HG02981 (cell line): ENCODE measurements around the gene PABPC1L2A.
"Not testable (repeated sequence)": the region's sequence is repeated elsewhere in the genome, so short reads cannot be mapped to it uniquely, and the experiment has no call there.

ENCODE experiments used
- ATAC-seq: cut with Tn5 transposase; IDR thresholded peaks from one replicate; pipeline ENCODE4 v1.9.1; 2021; ENCODE audit warnings: mild to moderate bottlenecking, moderate library complexity; ENCODE audit not compliant: unreplicated experiment

The PABPC1L2A gene

GRCh38 chrX:73079024-73079562 is at the start of gene PABPC1L2A:
Gene PABPC1L2A (minus strand): TSS chrX:73079512. CDS start chrX:73079386, 126 bp downstream.
- ATAC-seq, result not testable (repeated sequence)

GRCh38 chrX:73127700-73128241 is 48.5 kb upstream of the PABPC1L2A start:
- no peak for ATAC-seq

GRCh38 chrX:73126240-73126639 is 46.9 kb upstream of the PABPC1L2A start:
- no peak for ATAC-seq

- not testable (repeated sequence) for ATAC-seq
These were observed 20.2 kb upstream of the PABPC1L2A start for GRCh38 chrX:73099505-73099904.

- ATAC-seq, result not testable (repeated sequence)
These were observed 7.5 kb upstream of the PABPC1L2A start for GRCh38 chrX:73086766-73087165.

GRCh38 chrX:73079884-73080283 is 572 bp upstream of the PABPC1L2A start:
- ATAC-seq, result not testable (repeated sequence)

- ATAC-seq, result not testable (repeated sequence)
These were observed 715 bp downstream of the PABPC1L2A start for GRCh38 chrX:73078597-73078996.

- ATAC-seq, result no peak
These were observed 2.5 kb downstream of the PABPC1L2A start for GRCh38 chrX:73076838-73077237.

GRCh38 chrX:73069365-73070035 is 9.8 kb downstream of the PABPC1L2A start:
- no peak for ATAC-seq

GRCh38 chrX:73068467-73069364 is 10.6 kb downstream of the PABPC1L2A start:
- ATAC-seq, result no peak

- ATAC-seq, result not testable (repeated sequence)
These were observed 11.4 kb downstream of the PABPC1L2A start for GRCh38 chrX:73067761-73068466.

- ATAC-seq, result no peak
These were observed 50.4 kb downstream of the PABPC1L2A start for GRCh38 chrX:73028876-73029275.
